ENCODE results near the gene MUSK. TPM values are rescaled to one million over a fixed set of nuclear protein-coding genes. Genes with fewer than 3 reads are reported as not detected.

Gene MUSK
- total RNA-seq, 6 donors from 2014 or later, result 0.76 to 6.1 (median 3.9) TPM

DNA sequence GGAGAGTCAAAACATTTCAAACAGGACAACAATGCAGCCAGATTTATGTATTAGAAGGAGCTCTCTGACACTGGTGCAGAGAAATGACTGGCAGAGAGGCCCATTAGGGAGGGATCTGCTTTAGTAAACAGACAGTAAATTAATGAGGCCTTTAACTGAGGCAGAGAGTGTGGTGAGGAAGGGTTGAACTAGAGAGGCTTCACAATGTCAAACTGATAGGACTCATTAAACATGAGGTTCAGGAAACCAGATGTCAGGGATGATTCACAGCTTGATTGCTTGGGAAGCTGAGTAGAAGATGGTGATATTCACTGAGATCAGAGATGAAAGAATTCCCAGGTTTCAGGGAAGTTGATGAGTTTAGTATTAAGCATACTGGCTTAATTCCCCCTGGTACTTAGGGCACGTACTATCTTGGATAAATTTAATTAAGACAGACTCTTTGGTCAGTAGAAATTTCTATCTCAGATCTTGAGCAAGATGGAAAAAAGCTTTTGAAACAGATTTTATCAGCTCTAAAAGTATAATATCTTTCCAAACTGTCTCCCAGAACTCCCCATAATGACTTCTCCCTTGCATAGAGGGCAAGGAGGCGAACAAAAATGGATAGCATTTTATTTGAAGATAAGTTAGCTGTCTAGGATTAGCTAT is 8.6 kb upstream of the MUSK start:
- Histone ChIP-seq H3K36me3 (no peaks in the 10 kb centered on the region), H3K27me3 (no peaks in the 10 kb centered on the region), H3K4me3 (no peak overlapping the region), H3K9me3 (no peaks in the 10 kb centered on the region), H3K27ac (no peak overlapping the region), H3K4me1 (no peaks in the 10 kb centered on the region)
- WGBS, 2 donors, result 84 to 93% methylated on average over 2 of the region's 2 CpGs
- TF ChIP-seq, protein P1, sequence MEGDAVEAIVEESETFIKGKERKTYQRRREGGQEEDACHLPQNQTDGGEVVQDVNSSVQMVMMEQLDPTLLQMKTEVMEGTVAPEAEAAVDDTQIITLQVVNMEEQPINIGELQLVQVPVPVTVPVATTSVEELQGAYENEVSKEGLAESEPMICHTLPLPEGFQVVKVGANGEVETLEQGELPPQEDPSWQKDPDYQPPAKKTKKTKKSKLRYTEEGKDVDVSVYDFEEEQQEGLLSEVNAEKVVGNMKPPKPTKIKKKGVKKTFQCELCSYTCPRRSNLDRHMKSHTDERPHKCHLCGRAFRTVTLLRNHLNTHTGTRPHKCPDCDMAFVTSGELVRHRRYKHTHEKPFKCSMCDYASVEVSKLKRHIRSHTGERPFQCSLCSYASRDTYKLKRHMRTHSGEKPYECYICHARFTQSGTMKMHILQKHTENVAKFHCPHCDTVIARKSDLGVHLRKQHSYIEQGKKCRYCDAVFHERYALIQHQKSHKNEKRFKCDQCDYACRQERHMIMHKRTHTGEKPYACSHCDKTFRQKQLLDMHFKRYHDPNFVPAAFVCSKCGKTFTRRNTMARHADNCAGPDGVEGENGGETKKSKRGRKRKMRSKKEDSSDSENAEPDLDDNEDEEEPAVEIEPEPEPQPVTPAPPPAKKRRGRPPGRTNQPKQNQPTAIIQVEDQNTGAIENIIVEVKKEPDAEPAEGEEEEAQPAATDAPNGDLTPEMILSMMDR (IDR thresholded peaks at IDR 0.05), result no peak
- TF ChIP-seq EP300 (IDR thresholded peaks at IDR 0.05) (no peak), POLR2AphosphoS5 (IDR thresholded peaks at IDR 0.05) (no peak), POLR2A (IDR thresholded peaks at IDR 0.05) (no peak)
- ATAC-seq (ENCODE audit: low FRiP score in 2 of 2), result no peak
- no peak for DNase-seq

DNA sequence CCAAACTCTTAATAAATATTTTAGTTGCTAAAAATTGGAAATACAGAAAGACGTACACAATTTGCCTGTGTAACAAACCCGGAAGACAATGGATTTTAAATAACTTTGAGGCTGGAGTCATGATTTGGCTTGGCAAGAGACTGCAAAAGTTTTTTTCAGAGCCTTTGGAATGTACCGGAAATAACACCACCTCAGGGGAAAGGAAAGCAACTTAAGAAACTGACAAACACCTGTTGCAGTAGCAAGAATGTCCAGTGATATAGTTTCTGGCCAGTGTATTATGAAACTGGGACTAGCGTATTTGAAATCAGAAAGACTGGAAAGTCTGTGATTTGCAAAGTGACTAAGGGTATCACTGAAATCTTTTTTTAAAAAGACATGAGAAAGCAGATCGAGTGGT is 842 bp downstream of the MUSK start:
- no peaks in the 10 kb centered on the region for H3K27me3 ChIP-seq
- H3K4me3 ChIP-seq, result peak overlapping the region in 3 of 4 donors; percentile 5 to 12 (median 5)
- no peaks in the 10 kb centered on the region for H3K36me3 ChIP-seq
- 49 to 56% methylated on average over 5 of the region's 5 CpGs for WGBS, 2 donors
- H3K9me3 ChIP-seq, result no peaks in the 10 kb centered on the region
- no peak for ATAC-seq (ENCODE audit: low FRiP score in 2 of 2)
- H3K27ac ChIP-seq, result peak overlapping the region in 1 of 4 donors; percentile 2
- DNase-seq, result no peak
- TF ChIP-seq POLR2A (IDR thresholded peaks at IDR 0.05) (no peak), POLR2AphosphoS5 (IDR thresholded peaks at IDR 0.05) (no peak), EP300 (IDR thresholded peaks at IDR 0.05) (no peak)
- TF ChIP-seq, protein P1 (IDR thresholded peaks at IDR 0.05), result no peak
- no peaks in the 10 kb centered on the region for H3K4me1 ChIP-seq

DNA sequence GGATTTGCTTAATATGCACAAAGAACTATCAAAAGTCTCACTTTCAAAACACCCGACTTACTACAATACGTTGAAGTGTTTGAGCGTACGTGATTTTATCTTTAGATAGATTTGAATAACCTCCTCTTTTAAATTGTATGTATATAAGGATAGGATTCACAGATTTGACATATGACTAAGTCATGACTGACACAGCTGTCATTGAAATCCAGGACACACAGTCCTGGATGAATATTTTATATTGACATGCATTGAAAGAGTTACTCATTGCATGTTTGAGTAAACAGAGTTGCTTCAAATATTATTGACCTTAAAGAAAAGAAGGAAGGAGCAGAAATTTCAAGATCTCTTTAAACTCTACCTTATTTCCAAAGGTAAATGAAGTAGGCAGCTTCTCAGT is 3.3 kb downstream of the MUSK start:
- Histone ChIP-seq H3K27ac (no peak overlapping the region), H3K36me3 (no peaks in the 10 kb centered on the region), H3K9me3 (no peaks in the 10 kb centered on the region), H3K4me3 (no peak overlapping the region), H3K4me1 (no peaks in the 10 kb centered on the region), H3K27me3 (no peaks in the 10 kb centered on the region)
- TF ChIP-seq POLR2A (IDR thresholded peaks at IDR 0.05) (no peak), EP300 (IDR thresholded peaks at IDR 0.05) (no peak), POLR2AphosphoS5 (IDR thresholded peaks at IDR 0.05) (no peak)
- TF ChIP-seq, protein P1 (IDR thresholded peaks at IDR 0.05), result no peak
- WGBS, 2 donors, result 80 to 85% methylated on average over 4 of the region's 4 CpGs
- no peak for DNase-seq
- no peak for ATAC-seq (ENCODE audit: low FRiP score in 2 of 2)

DNA sequence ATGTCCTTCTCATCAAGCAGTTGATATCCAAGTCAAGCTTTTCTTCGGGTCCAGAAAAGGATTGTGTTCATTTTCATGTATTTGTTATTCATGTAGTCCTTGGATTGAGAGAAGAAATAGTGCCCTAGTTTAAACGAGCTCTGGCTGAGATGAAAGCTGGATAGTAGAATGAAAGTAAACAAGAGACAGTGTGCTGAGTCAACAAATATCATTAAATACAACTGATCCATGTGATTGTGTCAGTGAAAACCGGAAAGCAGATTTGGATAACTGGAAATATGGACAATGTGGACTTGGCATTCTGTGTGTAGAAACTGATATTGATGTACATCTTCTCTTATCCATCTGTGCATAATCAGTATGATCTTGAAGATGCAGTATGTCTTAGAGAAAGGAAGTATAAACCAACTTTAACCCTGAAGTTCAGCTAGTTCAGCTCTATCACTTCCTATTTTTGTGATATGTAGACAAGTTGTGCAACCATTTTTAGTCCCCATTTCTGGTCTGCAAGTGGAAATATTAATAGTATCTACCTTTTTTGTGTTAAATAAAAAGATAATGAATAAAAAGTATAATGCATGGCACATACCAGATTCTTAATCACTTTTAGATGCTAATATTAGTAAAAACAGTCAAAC is 4.4 kb downstream of the MUSK start:
- WGBS, 2 donors, result 67 to 68% methylated on average over 3 of the region's 3 CpGs
- DNase-seq, result no peak
- no peaks in the 10 kb centered on the region for H3K36me3 ChIP-seq
- H3K9me3 ChIP-seq, result no peaks in the 10 kb centered on the region
- H3K4me1 ChIP-seq, result no peaks in the 10 kb centered on the region
- H3K4me3 ChIP-seq, result no peak overlapping the region
- ATAC-seq (ENCODE audit: low FRiP score in 2 of 2), result no peak
- TF ChIP-seq EP300 (IDR thresholded peaks at IDR 0.05) (no peak), POLR2AphosphoS5 (IDR thresholded peaks at IDR 0.05) (no peak), POLR2A (IDR thresholded peaks at IDR 0.05) (no peak)
- TF ChIP-seq, protein P1 (IDR thresholded peaks at IDR 0.05), result no peak
- H3K27me3 ChIP-seq, result no peaks in the 10 kb centered on the region
- no peak overlapping the region for H3K27ac ChIP-seq

DNA sequence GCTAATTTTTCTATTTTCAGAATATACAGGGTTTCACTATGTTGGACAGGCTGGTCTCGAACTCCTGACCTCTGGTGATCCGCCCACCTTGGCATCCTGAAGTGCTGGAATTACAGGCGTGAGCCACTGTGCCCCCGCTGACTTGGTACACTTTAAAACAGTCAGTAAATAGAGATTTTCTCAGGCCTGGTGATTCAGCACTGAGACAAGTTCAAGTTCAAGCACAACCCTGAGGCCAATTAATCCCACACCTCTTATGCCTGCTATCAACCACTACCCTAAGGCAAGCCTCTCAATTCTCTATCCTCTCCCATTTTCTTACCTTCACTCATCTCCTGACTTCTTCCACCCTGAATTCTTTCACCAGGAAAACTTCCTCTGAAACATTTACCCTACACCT is 18.9 kb downstream of the MUSK start:
- H3K4me1 ChIP-seq, result no peaks in the 10 kb centered on the region
- no peak for ATAC-seq (ENCODE audit: low FRiP score in 2 of 2)
- no peak overlapping the region for H3K27ac ChIP-seq
- TF ChIP-seq EP300 (IDR thresholded peaks at IDR 0.05), result no peak
- TF ChIP-seq, protein P1 (IDR thresholded peaks at IDR 0.05), result no peak
- TF ChIP-seq POLR2AphosphoS5 (IDR thresholded peaks at IDR 0.05), result no peak
- TF ChIP-seq POLR2A (IDR thresholded peaks at IDR 0.05), result no peak
- no peak for DNase-seq
- H3K36me3 ChIP-seq, result no peaks in the 10 kb centered on the region
- no peak overlapping the region for H3K4me3 ChIP-seq
- no peaks in the 10 kb centered on the region for H3K9me3 ChIP-seq
- H3K27me3 ChIP-seq, result no peaks in the 10 kb centered on the region
- WGBS, 2 donors, result 89 to 91% methylated on average over 4 of the region's 4 CpGs
